Measurements from ENCODE around the gene ADAMTS5. TPM values are rescaled to one million over a fixed set of nuclear protein-coding genes. Genes with fewer than 3 reads are reported as not detected.

Gene ADAMTS5
- total RNA-seq: 62.8 and 65.0 TPM in 2 replicates
- long read RNA-seq, full-length matches to known transcripts: 5 of 46 reads
- long read RNA-seq, partial matches to known transcripts: 10 of 46 reads
- long read RNA-seq, other reads (novel, unspliced or antisense): 31 of 46 reads

- no peaks in the 10 kb centered on the region for H3K27me3 Mint-ChIP-seq (ENCODE audit: unreplicated experiment)
- H3K9me3 Mint-ChIP-seq (ENCODE audit: unreplicated experiment): no peaks in the 10 kb centered on the region
- peaks cover 15% of the 10 kb centered on the region for H3K36me3 Mint-ChIP-seq (ENCODE audit: unreplicated experiment)
- H3K27ac Mint-ChIP-seq (ENCODE audit: unreplicated experiment): peak within 1 kb of the TSS; percentile 98
- peak; percentile 89 for DNase-seq (ENCODE audit: extremely low spot score, unreplicated experiment)
- H3K4me3 Mint-ChIP-seq (ENCODE audit: unreplicated experiment): peak within 1 kb of the TSS; percentile 98
- peaks cover 34% of the 10 kb centered on the region for H3K4me1 Mint-ChIP-seq (ENCODE audit: unreplicated experiment)
- peak; percentile 11 for TF ChIP-seq CTCF (IDR thresholded peaks at IDR 0.05)
Observed at GRCh38 chr21:26967062-26967913, at the start of gene ADAMTS5. TSS of gene ADAMTS5 (minus strand) at chr21:26967088. CDS start at chr21:26966391, 697 bp downstream.

DNA sequence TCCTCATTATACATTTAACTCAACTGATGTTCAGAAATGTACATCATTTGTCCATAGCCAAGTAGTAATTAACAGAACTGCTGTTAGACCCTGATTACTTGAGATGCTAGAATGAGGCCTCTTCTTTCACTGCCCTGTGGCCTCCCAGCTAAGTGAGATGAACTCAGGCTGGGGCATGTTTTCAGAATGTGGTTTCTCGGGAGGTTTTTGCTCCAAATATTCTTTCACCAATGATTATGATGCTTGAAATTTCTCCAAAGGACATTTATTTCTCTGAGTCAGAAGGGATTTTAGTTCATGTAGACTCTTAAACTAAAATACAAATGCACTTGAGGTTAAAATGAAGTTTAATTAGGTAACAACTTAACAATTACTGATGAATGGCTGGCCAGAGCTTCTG is 34.6 kb upstream of the ADAMTS5 start:
- Mint-ChIP-seq H3K27me3 (ENCODE audit: unreplicated experiment) (no peaks in the 10 kb centered on the region), H3K27ac (ENCODE audit: unreplicated experiment) (no peak overlapping the region), H3K36me3 (ENCODE audit: unreplicated experiment) (no peaks in the 10 kb centered on the region), H3K4me3 (ENCODE audit: unreplicated experiment) (no peak overlapping the region), H3K4me1 (ENCODE audit: unreplicated experiment) (peaks cover 3% of the 10 kb centered on the region), H3K9me3 (ENCODE audit: unreplicated experiment) (no peaks in the 10 kb centered on the region)
- DNase-seq (ENCODE audit: extremely low spot score, unreplicated experiment): no peak
- TF ChIP-seq CTCF (IDR thresholded peaks at IDR 0.05): no peak

- H3K9me3 Mint-ChIP-seq (ENCODE audit: unreplicated experiment): peaks cover 21% of the 10 kb centered on the region
Observed at GRCh38 chr21:26983576-26983975, 16.7 kb upstream of the ADAMTS5 start.

GRCh38 chr21:26982767-26983166 is 15.9 kb upstream of the ADAMTS5 start:
- no peak for TF ChIP-seq CTCF (IDR thresholded peaks at IDR 0.05)

More at GRCh38 chr21:26983576-26983975, 16.7 kb upstream of the ADAMTS5 start:
- Mint-ChIP-seq H3K4me1 (ENCODE audit: unreplicated experiment) (no peaks in the 10 kb centered on the region), H3K4me3 (ENCODE audit: unreplicated experiment) (no peak overlapping the region), H3K27ac (ENCODE audit: unreplicated experiment) (no peak overlapping the region), H3K27me3 (ENCODE audit: unreplicated experiment) (no peaks in the 10 kb centered on the region), H3K36me3 (ENCODE audit: unreplicated experiment) (peaks cover 8% of the 10 kb centered on the region)
- DNase-seq (ENCODE audit: extremely low spot score, unreplicated experiment): no peak
- TF ChIP-seq CTCF (IDR thresholded peaks at IDR 0.05): no peak

DNA sequence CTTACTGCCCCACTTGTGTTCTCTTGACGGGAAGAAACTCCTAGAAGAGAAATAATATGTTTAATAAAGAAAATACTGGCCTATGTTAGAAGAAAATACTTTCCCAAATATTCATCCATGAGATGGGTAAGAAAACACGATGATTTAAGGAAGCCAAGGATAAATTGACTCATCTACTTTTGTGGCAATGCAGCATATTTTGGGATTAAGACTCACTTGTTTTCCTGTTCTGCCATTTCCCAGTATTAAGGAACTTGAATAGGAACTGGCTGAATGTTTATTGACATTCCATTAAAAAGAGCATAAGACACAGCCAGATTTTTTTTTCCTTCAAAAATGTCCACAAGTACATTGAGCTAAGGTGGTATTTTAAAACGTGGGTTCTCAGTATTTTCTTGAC is 10.9 kb upstream of the ADAMTS5 start:
- Mint-ChIP-seq H3K4me3 (ENCODE audit: unreplicated experiment) (no peak overlapping the region), H3K27me3 (ENCODE audit: unreplicated experiment) (no peaks in the 10 kb centered on the region), H3K36me3 (ENCODE audit: unreplicated experiment) (peaks cover 4% of the 10 kb centered on the region), H3K9me3 (ENCODE audit: unreplicated experiment) (peaks cover 13% of the 10 kb centered on the region), H3K27ac (ENCODE audit: unreplicated experiment) (peak overlapping the region; percentile 79), H3K4me1 (ENCODE audit: unreplicated experiment) (peaks cover 15% of the 10 kb centered on the region)
- no peak for DNase-seq (ENCODE audit: extremely low spot score, unreplicated experiment)
- no peak for TF ChIP-seq CTCF (IDR thresholded peaks at IDR 0.05)

More at GRCh38 chr21:26982767-26983166, 15.9 kb upstream of the ADAMTS5 start:
- no peak overlapping the region for H3K4me3 Mint-ChIP-seq (ENCODE audit: unreplicated experiment)
- no peaks in the 10 kb centered on the region for H3K27me3 Mint-ChIP-seq (ENCODE audit: unreplicated experiment)
- H3K9me3 Mint-ChIP-seq (ENCODE audit: unreplicated experiment): peaks cover 18% of the 10 kb centered on the region
- peaks cover 4% of the 10 kb centered on the region for H3K36me3 Mint-ChIP-seq (ENCODE audit: unreplicated experiment)
- no peak overlapping the region for H3K27ac Mint-ChIP-seq (ENCODE audit: unreplicated experiment)
- DNase-seq (ENCODE audit: extremely low spot score, unreplicated experiment): no peak
- H3K4me1 Mint-ChIP-seq (ENCODE audit: unreplicated experiment): peaks cover 3% of the 10 kb centered on the region

All from osteocyte (in vitro differentiated cells).